Esophagus muscularis mucosa (tissue), 3 donors: Measurements from ENCODE around the gene CRHR2.

Source experiments
- EP300 ChIP-seq: sonication (generic); formaldehyde crosslinking; IDR thresholded peaks from one replicate; pipeline ENCODE4 v1.6.1; 2017; ENCODE audit warnings: antibody characterized with exemption
- TF ChIP-seq, protein P1 (sequence below), 3 experiments: fragments of 200-600 bp in 2 of 3; fragments of 450-650 bp in 1 of 3; sonication (generic) in 2 of 3; IDR thresholded peaks; one replicate each; pipeline ENCODE4 v1.5.1; 2017 to 2019; ENCODE audit warnings: antibody characterized with exemption in 3 of 3, mild to moderate bottlenecking in 2 of 3, moderate library complexity in 1 of 3

DNA sequence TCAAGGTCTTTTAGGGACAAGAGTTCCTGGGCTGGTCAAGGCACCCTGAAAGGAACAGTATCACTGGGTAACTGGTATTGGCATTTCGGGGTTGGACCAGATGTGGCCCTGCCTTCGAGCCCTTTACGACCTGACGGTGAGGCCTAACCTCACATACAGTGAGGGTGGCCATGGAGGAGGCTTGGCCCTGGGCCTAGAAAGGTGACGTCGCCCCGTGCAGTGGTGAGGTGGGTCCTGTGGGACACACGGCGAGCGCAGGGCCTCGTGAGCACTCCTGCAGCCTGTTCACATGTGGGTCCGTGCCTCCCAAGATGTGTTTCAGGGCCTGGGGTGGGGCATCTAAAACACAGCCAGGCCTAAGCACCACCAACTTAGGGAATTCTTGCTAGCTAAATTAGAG, 36.1 kb downstream of the CRHR2 start:
- TF ChIP-seq, protein P1, sequence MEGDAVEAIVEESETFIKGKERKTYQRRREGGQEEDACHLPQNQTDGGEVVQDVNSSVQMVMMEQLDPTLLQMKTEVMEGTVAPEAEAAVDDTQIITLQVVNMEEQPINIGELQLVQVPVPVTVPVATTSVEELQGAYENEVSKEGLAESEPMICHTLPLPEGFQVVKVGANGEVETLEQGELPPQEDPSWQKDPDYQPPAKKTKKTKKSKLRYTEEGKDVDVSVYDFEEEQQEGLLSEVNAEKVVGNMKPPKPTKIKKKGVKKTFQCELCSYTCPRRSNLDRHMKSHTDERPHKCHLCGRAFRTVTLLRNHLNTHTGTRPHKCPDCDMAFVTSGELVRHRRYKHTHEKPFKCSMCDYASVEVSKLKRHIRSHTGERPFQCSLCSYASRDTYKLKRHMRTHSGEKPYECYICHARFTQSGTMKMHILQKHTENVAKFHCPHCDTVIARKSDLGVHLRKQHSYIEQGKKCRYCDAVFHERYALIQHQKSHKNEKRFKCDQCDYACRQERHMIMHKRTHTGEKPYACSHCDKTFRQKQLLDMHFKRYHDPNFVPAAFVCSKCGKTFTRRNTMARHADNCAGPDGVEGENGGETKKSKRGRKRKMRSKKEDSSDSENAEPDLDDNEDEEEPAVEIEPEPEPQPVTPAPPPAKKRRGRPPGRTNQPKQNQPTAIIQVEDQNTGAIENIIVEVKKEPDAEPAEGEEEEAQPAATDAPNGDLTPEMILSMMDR (IDR thresholded peaks at IDR 0.05), result no peak
- TF ChIP-seq EP300, result no peak
